GM19351 (cell line): ENCODE data around the gene BMPR1B.

Experiments
- ATAC-seq: cut with Tn5 transposase; IDR thresholded peaks from one replicate; pipeline ENCODE4 v1.9.1; 2021; ENCODE audit warnings: mild to moderate bottlenecking, moderate library complexity; ENCODE audit not compliant: unreplicated experiment

Gene BMPR1B

DNA sequence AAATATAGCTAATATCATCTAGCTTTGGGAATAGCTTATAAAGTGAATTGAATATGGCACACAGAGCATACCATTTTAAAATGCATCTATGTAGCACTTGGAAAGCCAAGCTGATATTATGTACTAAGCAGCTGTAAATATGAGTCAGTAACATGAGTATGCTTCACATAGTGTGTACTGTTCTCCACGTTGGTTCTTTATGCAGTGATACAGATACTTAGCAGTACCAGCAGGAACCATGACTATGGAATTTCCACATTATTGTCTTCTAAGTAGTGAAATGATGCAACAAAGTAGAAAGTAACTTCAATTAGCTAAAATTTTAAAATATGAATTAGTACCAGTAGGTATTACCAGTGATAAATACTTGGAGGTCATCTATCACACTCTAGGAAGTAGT lies 320.1 kb downstream of the BMPR1B start:
- no peak for ATAC-seq

DNA sequence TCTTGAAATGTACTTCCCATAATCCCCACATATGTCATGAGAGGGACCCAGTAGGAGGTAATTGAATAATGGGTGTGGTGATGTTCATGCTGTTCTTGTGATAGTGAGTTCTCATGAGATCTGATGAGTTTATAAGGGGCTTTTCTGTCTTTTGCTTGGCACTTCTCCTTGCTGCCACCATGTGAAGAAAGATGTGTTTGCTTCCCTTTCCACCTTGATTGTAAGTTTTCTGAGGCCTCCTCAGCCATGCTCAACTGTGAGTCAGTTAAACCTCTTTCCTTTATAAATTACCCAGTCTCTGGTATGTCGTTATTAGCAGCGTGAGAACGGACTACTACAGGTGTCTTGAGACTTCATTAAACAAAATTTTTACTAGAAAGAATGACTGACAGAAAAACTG lies 323.2 kb downstream of the BMPR1B start:
- ATAC-seq, result no peak

DNA sequence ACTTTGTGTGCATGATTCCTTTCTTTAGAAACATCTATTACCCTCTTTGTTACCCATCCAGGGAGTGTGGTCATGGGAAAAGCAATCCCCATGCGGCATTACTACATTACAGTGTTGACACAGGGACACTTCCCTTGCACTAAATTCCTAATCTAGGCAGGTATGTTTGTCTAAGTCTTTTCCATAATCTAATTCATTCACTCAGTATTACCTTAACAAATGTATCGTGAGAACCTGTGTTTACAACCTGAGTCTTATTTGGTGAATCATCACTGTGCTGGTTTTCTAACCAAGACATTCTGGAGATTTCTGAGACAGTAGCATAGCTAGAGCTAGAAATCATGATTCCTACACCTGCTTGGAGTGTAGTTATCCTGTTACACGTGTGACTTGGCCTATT lies 326.8 kb downstream of the BMPR1B start:
- ATAC-seq, result no peak

DNA sequence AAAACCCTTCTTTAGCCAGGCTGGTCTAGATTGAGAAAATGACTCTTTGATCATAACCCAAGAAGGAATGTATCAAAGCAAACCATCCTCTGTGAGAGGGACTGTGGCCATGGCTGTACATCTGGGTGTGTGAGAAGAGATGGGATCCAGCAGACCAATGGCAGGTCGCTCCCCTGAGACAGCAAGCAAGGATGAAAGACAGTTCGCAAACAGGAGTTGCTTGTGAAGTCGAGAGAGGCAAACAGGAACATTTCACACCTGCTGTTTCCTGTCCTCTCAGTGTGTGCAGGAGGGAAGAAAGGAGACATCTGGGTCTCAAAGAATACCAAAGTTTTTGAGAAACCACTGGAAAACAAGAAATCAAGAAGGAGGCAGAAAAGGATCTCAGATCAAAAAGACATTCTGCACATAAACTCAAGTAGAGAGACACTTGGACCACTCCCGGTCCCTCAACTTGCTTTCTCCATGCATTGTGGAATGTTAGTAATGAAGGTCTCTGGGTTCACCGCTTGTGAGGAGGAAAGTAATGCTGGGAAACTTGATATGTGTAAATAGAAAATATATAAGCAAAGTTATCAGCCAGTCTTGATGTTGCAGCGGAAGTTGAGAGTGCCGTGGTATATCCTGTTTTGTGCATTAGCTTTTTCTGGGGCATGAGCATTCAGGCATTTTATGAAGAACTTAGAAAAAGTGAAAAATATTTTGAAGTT lies 327.5 kb downstream of the BMPR1B start:
- no peak for ATAC-seq

DNA sequence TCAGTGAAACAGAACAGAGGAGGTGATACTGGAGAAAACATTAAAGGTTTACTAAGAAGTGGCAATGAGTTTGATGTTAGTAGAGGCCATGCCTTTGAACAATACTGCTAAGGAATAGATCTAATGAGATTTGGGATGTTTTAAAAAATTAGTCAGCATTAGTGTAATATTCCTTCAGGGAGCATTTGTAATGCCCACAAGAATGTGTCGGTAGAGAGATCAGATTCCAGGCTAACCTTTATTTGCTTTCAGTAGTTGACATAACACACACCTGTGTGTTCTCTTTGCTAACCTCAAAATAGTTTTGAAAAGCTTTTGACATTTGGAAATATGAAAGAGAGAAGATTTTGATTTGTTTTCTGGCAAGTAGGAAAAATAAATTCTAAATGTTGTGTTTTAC lies 328.8 kb downstream of the BMPR1B start:
- no peak for ATAC-seq

DNA sequence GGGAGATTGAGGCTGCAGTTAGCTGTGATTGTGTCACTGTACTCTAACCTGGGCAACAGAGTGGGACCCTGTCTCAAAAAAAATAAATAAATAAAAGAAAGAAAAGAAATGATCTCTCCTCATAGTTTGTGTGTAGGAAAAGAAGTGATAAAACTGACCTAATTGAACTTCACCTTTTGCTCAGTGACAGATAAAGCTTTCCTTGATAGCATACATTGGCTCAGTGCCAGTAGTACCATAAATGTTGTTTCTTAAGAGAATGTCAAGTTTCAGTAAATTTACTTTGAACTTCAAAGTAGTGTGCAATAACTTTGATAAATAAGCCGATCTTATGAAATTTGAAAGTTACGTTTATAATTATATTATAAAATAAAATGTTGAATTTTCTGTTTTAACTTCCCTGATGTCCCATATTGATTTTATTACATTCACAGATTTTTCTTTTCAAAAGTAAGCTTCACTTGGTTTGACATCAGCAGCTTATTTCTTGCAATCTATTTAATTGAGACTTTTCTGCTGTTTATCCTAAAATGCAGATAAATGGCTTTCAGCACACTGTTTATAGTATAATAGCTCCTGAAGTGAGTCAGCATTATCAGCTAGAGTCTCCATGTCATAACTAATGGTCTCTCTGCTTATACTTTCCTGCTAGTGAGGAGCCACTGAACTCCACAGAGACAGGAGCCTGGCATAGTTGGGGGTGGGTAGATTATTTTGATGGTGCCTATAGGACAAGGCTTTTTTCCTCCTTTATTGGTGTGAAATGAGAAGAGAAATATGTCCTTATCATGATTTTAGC lies 330.1 kb downstream of the BMPR1B start:
- no peak for ATAC-seq

- no peak for ATAC-seq
Observed at GRCh38 chr4:95091272-95091671, 333.5 kb downstream of the BMPR1B start.

DNA sequence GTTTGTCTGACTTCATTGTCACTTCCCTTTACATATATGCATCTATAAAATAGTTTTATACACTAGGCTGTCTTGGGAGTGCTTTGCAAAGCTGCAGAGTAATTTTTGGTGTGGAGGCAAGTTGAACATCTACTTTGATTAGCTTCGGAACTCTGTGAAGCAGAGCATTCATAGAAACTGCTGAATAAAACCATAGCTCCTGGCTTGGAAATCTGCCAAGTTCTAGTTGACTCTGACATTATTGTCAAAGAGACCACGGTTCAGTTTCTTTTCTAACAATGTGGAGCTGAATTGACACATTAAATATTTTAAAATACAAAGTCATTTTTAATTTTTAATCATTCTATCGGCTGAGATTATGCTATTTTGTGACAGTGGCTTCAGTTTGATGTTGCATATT lies 335.0 kb downstream of the BMPR1B start:
- no peak for ATAC-seq

- no peak for ATAC-seq
Observed at GRCh38 chr4:95093460-95093859, 335.7 kb downstream of the BMPR1B start.

- no peak for ATAC-seq
Observed at GRCh38 chr4:95093936-95094929, 336.5 kb downstream of the BMPR1B start.

DNA sequence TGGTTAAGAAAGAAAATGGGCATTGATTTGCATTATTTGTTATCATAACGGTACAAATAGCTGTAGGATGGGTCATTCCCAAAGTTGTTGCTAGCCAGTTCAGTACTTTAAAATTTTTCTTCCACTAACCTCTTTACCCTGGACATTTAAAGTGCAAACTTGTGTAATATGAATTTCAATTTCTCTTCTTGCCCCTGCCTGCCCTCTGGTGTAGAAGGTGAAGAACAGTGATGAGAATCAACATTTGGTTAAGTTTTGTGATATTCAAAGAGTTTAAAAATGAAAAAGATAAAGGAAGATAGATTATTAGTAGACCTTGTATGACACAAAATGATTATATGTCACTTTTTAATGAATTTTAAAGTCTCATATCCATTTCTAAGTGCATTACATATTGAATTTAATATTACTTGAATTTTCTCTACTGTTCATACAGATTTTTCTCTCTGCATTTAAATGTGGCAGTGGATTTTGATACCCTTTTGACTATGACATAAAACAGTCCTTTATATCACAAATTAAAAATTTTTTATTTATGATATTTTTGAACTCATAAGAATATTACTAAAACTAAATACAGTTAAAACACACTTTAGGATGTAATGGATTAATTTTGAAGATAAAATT lies 337.7 kb downstream of the BMPR1B start:
- no peak for ATAC-seq

- no peak for ATAC-seq
Observed at GRCh38 chr4:95102162-95102790, 344.5 kb downstream of the BMPR1B start.

GRCh38 chr4:95105112-95105511 lies 347.4 kb downstream of the BMPR1B start:
- no peak for ATAC-seq

GRCh38 chr4:95105983-95106382 lies 348.2 kb downstream of the BMPR1B start:
- no peak for ATAC-seq

GRCh38 chr4:95106408-95106928 lies 348.7 kb downstream of the BMPR1B start:
- no peak for ATAC-seq

- no peak for ATAC-seq
Observed at GRCh38 chr4:95107004-95107403, 349.2 kb downstream of the BMPR1B start.

- no peak for ATAC-seq
Observed at GRCh38 chr4:95107635-95108034, 349.9 kb downstream of the BMPR1B start.

DNA sequence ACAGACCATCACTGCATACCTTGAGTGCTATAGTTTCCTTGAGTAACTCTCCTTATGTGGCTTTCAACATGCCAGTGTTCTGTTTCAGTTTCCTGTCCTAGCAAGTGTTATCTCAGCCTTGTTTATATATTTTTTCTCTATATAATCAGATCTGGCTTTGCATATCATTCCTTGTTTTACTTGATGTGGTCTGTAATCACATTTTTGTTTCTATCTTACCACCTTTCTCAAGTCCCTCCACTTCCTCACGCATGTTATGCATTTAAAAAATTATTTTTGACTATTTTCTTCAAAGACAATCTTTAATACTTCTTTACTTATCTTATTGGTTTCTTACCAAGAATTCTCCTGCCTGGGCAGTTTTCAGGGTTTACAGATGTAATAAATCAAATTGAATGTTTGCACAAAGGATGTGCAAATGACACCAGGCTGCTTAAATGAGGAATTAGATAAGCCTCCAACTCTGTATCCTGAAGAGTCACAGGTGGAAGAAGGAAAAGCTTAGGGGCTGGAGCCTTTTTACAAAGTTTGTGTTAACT lies 351.2 kb downstream of the BMPR1B start:
- ATAC-seq, result no peak

DNA sequence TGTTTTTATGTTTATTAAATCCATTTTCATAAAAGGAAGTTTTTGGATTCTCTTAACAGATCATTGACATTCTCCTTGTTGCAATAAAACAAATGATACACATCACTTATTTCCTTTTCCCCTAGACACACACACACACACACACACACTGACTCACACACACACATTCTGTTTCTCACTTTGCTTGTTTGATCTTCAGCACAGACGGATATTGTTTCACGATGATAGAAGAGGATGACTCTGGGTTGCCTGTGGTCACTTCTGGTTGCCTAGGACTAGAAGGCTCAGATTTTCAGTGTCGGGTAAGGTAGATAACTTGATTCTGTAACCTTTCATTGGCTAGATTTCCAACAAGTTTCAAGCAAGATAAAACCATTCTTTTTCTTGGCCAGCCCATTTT lies 356.8 kb downstream of the BMPR1B start:
- no peak for ATAC-seq

DNA sequence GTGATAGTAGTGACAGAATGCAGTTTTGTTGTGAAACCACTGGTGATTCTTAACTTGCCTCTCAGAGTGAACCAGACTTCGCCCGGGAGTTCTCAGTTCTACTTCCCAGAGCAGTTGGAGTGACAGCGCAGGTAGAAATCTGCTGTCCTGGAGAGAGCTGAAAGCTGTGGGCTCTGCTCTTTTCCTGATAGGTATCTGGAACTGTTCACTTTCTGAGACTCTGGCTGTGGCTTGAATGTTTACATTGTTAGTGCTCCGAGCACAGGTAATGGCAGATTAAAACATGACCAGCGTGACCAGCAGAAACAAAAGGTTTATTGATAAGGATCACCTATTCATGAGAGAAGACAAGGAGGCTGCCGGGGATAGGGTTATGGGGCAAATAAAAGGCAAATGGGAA lies 360.7 kb downstream of the BMPR1B start:
- no peak for ATAC-seq
